ENCODE measurements around the gene LINC00237.

LINC00237 gene

GRCh38 chr20:21106171-21107017 lies at the start of gene LINC00237:
TSS of gene LINC00237 (minus strand) at chr20:21106358.
- DNase-seq: no peak

GRCh38 chr20:21155268-21155667 lies 49.1 kb upstream of the LINC00237 start:
- no peak for DNase-seq

- DNase-seq: no peak
These were observed 48.5 kb upstream of the LINC00237 start for GRCh38 chr20:21154692-21155091.

GRCh38 chr20:21151791-21152190 lies 45.6 kb upstream of the LINC00237 start:
- no peak for DNase-seq

GRCh38 chr20:21149344-21149743 lies 43.2 kb upstream of the LINC00237 start:
- no peak for DNase-seq

GRCh38 chr20:21147593-21147992 lies 41.4 kb upstream of the LINC00237 start:
- no peak for DNase-seq

- DNase-seq: no peak
These were observed 40.1 kb upstream of the LINC00237 start for GRCh38 chr20:21146215-21146614.

- no peak for DNase-seq
These were observed 39.3 kb upstream of the LINC00237 start for GRCh38 chr20:21145424-21145823.

GRCh38 chr20:21143194-21143890 lies 37.2 kb upstream of the LINC00237 start:
- DNase-seq: no peak

- DNase-seq: no peak
These were observed 35.7 kb upstream of the LINC00237 start for GRCh38 chr20:21141825-21142224.

GRCh38 chr20:21139881-21140566 lies 33.9 kb upstream of the LINC00237 start:
- DNase-seq: no peak

- DNase-seq: no peak
These were observed 30.9 kb upstream of the LINC00237 start for GRCh38 chr20:21137078-21137477.

- no peak for DNase-seq
These were observed 30.0 kb upstream of the LINC00237 start for GRCh38 chr20:21136015-21136732.

GRCh38 chr20:21134883-21135493 lies 28.8 kb upstream of the LINC00237 start:
- no peak for DNase-seq

- no peak for DNase-seq
These were observed 27.9 kb upstream of the LINC00237 start for GRCh38 chr20:21133917-21134622.

GRCh38 chr20:21133404-21133803 lies 27.2 kb upstream of the LINC00237 start:
- no peak for DNase-seq

- DNase-seq: no peak
These were observed 23.7 kb upstream of the LINC00237 start for GRCh38 chr20:21129861-21130260.

- no peak for DNase-seq
These were observed 21.2 kb upstream of the LINC00237 start for GRCh38 chr20:21127201-21127981.

- no peak for DNase-seq
These were observed 20.4 kb upstream of the LINC00237 start for GRCh38 chr20:21126581-21126870.

GRCh38 chr20:21125849-21126580 lies 19.9 kb upstream of the LINC00237 start, which contains the start of gene KIZ:
TSS of gene KIZ (plus strand) at chr20:21126082. CDS start at chr20:21126116, 34 bp downstream.
- DNase-seq: peak; percentile 36

Measured in NCI-H187 treated with DMSO at 0.1 percent for 48 hours (cell line).